RPMI8226 (cell line): ENCODE results near the gene SGCA.

ENCODE experiments used
- DNase-seq: peaks from one replicate; pipeline ENCODE4 v3.0.0-alpha.2; 2015

Gene SGCA

DNA sequence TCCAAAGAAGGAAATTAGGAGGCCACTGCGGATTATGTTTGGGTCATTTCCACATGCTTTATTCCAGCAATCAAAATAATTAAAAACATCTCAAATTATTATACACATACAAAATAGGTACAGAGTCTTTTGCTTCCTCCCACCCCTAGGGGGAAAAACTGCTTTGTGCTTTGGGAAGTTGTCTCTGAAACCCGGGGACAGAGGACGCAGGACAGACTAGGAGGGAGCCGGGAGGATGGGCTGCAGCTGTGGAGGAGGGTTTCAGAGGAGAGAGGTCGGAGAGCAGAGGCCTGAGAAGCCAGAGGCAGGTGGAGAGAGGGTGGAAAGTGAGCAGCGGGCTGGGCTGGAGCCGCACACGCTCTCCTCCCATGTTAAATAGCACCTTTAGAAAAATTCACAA lies 18.3 kb downstream of the SGCA start:
- peak; percentile 66 for DNase-seq

DNA sequence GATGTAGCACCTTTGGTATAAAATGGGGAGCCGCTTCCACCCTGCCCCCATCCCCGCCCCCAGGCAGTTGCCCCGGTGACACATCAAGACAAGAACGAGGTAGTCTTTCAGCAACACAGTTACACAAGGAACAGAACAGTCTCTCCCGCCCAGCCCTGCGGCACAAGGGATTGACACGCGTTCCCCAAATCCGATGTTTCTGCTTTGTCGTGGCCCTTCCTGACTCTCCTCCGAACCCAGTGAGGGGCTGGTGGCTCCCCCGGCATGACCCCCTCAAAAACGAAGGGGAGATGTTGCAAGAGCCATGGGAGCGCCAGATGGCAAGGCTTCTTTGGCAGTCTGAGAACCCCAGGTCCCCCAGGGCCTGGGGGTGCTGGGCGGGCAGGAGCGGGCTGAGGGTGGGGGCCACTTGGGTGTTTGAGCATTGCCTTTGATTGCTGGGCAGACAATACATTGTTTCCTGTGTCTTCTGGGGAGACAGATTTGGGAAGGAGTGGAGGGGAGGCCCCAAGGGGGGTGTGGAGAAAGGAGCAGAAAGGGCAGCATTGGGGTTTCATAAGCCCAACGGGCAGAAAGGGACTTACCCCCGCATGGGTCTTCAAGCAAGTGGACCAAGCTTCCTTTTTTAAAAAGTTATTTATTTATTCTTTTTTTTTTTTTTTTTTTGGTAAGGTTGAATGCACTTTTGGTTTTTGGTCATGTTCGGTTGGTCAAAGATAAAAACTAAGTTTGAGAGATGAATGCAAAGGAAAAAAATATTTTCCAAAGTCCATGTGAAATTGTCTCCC lies 19.0 kb downstream of the SGCA start:
- DNase-seq: no peak

- no peak for DNase-seq
These were observed 20.0 kb downstream of the SGCA start for GRCh38 chr17:50185631-50186471.

- no peak for DNase-seq
These were observed 21.0 kb downstream of the SGCA start for GRCh38 chr17:50186661-50187393.

- no peak for DNase-seq
These were observed 21.6 kb downstream of the SGCA start for GRCh38 chr17:50187394-50187725.

- DNase-seq: no peak
These were observed 22.1 kb downstream of the SGCA start for GRCh38 chr17:50187751-50188530.

- DNase-seq: no peak
These were observed 22.7 kb downstream of the SGCA start for GRCh38 chr17:50188531-50188920.

DNA sequence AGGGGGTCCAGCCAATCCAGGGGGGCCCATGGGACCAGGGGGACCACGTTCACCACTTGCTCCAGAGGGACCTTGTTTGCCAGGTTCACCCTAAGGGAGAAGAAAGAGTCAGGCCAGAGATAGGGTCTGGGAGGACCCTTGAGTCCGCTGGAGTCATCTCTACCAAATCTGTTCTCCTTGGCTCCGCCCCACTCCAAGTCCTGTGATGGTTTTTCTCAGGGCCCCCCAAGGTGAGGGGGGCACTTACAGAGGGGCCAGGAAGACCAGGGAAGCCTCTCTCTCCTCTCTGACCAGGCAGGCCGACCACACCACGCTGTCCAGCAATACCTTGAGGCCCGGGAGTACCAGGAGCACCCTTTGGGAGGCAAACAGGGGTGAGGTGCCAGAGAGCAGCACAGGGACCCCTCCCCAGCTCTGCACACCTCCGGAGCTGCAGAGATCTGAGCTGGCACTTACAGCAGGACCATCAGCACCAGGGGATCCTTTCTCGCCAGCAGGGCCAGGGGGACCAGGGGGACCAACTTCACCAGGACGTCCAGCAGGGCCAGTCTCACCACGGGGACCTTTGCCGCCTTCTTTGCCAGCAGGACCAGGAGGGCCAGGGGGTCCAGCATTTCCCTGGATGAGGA lies 23.2 kb downstream of the SGCA start:
- no peak for DNase-seq

GRCh38 chr17:50189550-50190292 lies 23.9 kb downstream of the SGCA start:
- DNase-seq: no peak

DNA sequence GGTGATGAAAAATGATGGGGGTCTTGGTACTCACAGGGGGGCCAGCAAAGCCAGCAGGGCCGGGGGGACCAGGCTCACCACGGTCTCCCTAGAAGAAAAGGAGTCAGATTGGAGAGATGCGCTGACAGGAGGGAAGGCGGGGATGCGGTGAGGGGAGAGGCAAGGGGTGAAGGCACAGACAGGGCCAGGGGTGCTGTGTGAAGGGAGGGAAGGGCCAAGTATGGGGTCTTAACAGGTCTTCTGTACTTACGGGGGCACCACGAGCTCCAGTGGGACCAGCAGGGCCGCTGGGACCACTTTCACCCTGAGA lies 24.4 kb downstream of the SGCA start:
- no peak for DNase-seq

- no peak for DNase-seq
These were observed 25.0 kb downstream of the SGCA start for GRCh38 chr17:50190603-50191358.

GRCh38 chr17:50191359-50192143 lies 25.7 kb downstream of the SGCA start:
- DNase-seq: no peak

- no peak for DNase-seq
These were observed 26.4 kb downstream of the SGCA start for GRCh38 chr17:50192144-50192617.

DNA sequence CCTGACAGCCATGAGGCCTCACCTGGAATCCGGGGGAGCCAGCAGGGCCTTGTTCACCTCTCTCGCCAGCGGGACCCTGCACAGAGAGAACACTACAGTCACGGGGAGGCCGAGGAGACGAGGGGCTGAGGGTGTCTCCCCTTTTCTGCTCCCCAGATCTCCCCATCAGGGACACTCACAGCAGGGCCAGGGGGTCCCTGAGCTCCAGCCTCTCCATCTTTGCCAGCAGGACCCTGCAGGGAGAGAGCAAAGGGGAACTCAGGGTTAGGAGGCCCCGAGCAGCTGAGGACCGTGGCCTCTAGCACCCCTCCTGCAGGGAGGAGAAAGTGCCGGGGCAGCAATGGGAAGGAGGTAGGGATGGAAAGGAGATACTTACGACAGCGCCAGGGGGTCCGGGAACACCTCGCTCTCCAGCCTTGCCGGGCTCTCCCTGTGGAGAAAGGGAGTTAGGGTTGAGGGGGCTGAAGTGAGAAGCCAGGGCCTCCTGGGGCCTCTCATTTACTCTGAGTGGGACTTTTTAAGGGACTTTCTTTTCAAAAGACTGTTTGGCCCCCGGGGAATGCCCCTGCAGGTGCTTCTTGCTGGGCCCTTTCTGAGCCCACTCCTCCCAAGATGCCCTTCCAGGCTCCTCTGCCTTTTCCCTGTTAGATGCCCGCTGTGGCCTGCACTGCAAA lies 26.9 kb downstream of the SGCA start:
- DNase-seq: no peak

DNA sequence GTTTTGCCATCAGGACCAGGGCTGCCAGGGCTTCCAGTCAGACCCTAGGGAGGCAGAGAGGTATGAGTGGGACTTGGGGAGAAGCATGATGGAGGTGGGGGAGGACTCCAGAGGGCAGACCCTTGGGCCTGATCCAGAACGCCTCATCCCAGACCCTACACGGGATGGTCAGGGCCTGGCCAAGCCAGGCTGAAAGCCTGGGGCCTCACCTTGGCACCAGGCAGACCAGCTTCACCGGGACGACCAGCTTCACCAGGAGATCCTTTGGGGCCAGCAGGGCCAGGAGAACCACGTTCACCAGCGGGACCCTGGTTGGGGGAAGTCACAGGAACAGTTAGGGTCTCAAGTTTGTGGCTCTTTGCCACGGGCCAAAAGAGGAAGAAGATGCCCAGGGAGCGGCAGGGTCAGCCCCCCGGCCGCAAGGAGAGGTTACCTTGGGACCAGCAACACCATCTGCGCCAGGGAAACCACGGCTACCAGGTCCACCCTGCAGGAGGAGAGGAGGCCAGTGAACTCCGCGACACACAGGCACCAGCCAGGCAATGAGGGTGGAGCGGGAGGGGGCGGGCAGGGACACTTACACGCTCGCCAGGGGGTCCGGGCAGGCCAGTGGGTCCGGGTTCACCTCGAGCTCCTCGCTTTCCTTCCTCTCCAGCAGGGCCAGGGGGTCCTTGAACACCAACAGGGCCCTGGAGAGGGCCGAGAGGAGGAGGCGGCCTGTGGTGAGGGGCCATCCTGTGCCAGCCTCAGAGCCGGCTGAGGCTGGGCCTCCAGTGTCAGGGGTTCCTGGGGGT lies 28.5 kb downstream of the SGCA start:
- no peak for DNase-seq

- no peak for DNase-seq
These were observed 29.4 kb downstream of the SGCA start for GRCh38 chr17:50194934-50195865.

GRCh38 chr17:50196036-50196435 lies 30.2 kb downstream of the SGCA start:
- DNase-seq: no peak
